ENCODE data around the gene LDLRAD3.

Gene LDLRAD3

GRCh38 chr11:36278531-36279282 is 334.8 kb downstream of the LDLRAD3 start:
- no peak for DNase-seq (ENCODE audit: low spot score)

DNA sequence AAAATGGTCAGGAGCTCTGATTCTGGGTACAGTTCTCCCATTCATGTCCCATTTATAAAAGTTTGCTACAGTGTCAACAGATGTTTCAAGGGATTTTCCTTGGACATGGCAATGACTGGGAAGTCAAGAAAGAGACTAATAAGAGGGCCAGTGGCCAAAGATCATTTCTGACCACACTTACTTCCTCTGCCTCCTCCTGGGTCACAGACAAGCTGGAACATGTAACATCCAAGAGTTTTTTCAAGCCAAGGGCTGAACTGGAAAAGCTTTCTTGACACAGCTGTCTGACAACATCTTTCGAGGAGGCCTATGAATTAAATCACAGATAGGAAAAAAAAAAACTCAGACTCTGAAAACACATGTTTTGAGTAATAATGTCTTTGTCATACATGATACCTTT is 336.7 kb downstream of the LDLRAD3 start:
- DNase-seq (ENCODE audit: low spot score) = no peak
